HepG2 (cell line): ENCODE results near the gene PTPRCAP. TPM values are rescaled to one million over a fixed set of nuclear protein-coding genes. Genes with fewer than 3 reads are reported as not detected.

ENCODE experiments used
- FOXA3 ChIP-seq: IDR thresholded peaks from 2 replicates; pipeline ENCODE4 v1.6.1; 2016; ENCODE audit warnings: missing genetic modification reagents, missing compliant biosample characterization
- GPBP1L1 ChIP-seq: sonication (generic); formaldehyde crosslinking; IDR thresholded peaks from 2 replicates; pipeline ENCODE4 v1.5.0; 2020; ENCODE audit warnings: mild to moderate bottlenecking, missing genetic modification reagents
- MEF2D ChIP-seq: sonication (generic); formaldehyde crosslinking; IDR thresholded peaks from 2 replicates; pipeline ENCODE4 v1.5.1; 2020; ENCODE audit warnings: mild to moderate bottlenecking, missing genetic modification reagents
- SP140L ChIP-seq: sonication (generic); formaldehyde crosslinking; IDR thresholded peaks from 2 replicates; pipeline ENCODE4 v1.4.0; 2020; ENCODE audit warnings: missing genetic modification reagents, borderline replicate concordance
- ZFYVE20 ChIP-seq: sonication (generic); formaldehyde crosslinking; IDR thresholded peaks from 2 replicates; pipeline ENCODE4 v1.8.0; 2023; ENCODE audit warnings: low read depth, mild to moderate bottlenecking, moderate library complexity, missing genetic modification reagents, borderline replicate concordance
- ZNF234 ChIP-seq: sonication (generic); formaldehyde crosslinking; conservative IDR thresholded peaks from 2 replicates; pipeline ENCODE4 v1.5.1; 2020; ENCODE audit warnings: mild to moderate bottlenecking, missing genetic modification reagents
- ZNF33B ChIP-seq: sonication (generic); formaldehyde crosslinking; IDR thresholded peaks from 2 replicates; pipeline ENCODE4 v1.5.1; 2020; ENCODE audit warnings: mild to moderate bottlenecking, missing genetic modification reagents
- ZNF687 ChIP-seq: sonication (generic); formaldehyde crosslinking; IDR thresholded peaks from 2 replicates; pipeline ENCODE4 v1.5.1; 2020; ENCODE audit warnings: mild to moderate bottlenecking, missing genetic modification reagents, moderate library complexity
- ZNF770 ChIP-seq: sonication (generic); formaldehyde crosslinking; IDR thresholded peaks from 2 replicates; pipeline ENCODE4 v1.5.0; 2020; ENCODE audit warnings: mild to moderate bottlenecking, missing genetic modification reagents
- ZNF878 ChIP-seq: sonication (generic); formaldehyde crosslinking; IDR thresholded peaks from 2 replicates; pipeline ENCODE4 v1.8.1; 2023; ENCODE audit warnings: mild to moderate bottlenecking, missing genetic modification reagents, moderate library complexity
- polyA plus RNA-seq, 8 experiments: library from polyadenylated mRNA; depleted of rRNA in 3 of 8; stranded (reverse) in 7 of 8; unstranded in 1 of 8; fragments of >200 nt; fragmentation: Illumina TruSeq in 4 of 8; extraction: Trizol in 4 of 8; gene quantifications; 2 replicates each; pipeline versions ENCODE4 v1.2.1 to v1.2.3, GENCODE V29; 2011 to 2016; ENCODE audit warnings: low read depth in 4 of 8, missing spikeins in 1 of 8, mixed read lengths in 1 of 8; ENCODE audit not compliant: insufficient read depth in 1 of 8
- total RNA-seq, 5 experiments: library from RNA; depleted of rRNA; stranded (reverse); fragments of >200 nt; fragmentation: Illumina TruSeq; extraction: Trizol; gene quantifications; 2 replicates each; pipeline ENCODE4 v1.2.3, GENCODE V29; 2016; ENCODE audit warnings: low read depth in 1 of 5
- TF ChIP-seq, protein P1 (sequence below): sonication (generic); formaldehyde crosslinking; IDR thresholded peaks from 2 replicates; pipeline ENCODE4 v1.5.0; 2020; ENCODE audit warnings: mild to moderate bottlenecking, missing genetic modification reagents, borderline replicate concordance
- TF ChIP-seq, protein P2 (sequence below): sonication (generic); formaldehyde crosslinking; IDR thresholded peaks from 2 replicates; pipeline ENCODE4 v1.8.1; 2023; ENCODE audit warnings: mild to moderate bottlenecking, missing genetic modification reagents

PTPRCAP gene
- total and polyA plus RNA-seq, 2 of the 13 experiments (the other 11 are each of a cell fraction or from before 2014, with no cell fraction given), result 0.60 to 0.70 TPM

- TF ChIP-seq ZFYVE20 (CRISPR knock-in tag) (no peak), ZNF234 (CRISPR knock-in tag) (no peak), FOXA3 (peak; percentile 55), GPBP1L1 (no peak), SP140L (no peak), ZNF33B (no peak), ZNF878 (CRISPR knock-in tag) (no peak), ZNF687 (CRISPR knock-in tag) (no peak), MEF2D (no peak), ZNF770 (CRISPR knock-in tag) (no peak)
- TF ChIP-seq, protein P1, sequence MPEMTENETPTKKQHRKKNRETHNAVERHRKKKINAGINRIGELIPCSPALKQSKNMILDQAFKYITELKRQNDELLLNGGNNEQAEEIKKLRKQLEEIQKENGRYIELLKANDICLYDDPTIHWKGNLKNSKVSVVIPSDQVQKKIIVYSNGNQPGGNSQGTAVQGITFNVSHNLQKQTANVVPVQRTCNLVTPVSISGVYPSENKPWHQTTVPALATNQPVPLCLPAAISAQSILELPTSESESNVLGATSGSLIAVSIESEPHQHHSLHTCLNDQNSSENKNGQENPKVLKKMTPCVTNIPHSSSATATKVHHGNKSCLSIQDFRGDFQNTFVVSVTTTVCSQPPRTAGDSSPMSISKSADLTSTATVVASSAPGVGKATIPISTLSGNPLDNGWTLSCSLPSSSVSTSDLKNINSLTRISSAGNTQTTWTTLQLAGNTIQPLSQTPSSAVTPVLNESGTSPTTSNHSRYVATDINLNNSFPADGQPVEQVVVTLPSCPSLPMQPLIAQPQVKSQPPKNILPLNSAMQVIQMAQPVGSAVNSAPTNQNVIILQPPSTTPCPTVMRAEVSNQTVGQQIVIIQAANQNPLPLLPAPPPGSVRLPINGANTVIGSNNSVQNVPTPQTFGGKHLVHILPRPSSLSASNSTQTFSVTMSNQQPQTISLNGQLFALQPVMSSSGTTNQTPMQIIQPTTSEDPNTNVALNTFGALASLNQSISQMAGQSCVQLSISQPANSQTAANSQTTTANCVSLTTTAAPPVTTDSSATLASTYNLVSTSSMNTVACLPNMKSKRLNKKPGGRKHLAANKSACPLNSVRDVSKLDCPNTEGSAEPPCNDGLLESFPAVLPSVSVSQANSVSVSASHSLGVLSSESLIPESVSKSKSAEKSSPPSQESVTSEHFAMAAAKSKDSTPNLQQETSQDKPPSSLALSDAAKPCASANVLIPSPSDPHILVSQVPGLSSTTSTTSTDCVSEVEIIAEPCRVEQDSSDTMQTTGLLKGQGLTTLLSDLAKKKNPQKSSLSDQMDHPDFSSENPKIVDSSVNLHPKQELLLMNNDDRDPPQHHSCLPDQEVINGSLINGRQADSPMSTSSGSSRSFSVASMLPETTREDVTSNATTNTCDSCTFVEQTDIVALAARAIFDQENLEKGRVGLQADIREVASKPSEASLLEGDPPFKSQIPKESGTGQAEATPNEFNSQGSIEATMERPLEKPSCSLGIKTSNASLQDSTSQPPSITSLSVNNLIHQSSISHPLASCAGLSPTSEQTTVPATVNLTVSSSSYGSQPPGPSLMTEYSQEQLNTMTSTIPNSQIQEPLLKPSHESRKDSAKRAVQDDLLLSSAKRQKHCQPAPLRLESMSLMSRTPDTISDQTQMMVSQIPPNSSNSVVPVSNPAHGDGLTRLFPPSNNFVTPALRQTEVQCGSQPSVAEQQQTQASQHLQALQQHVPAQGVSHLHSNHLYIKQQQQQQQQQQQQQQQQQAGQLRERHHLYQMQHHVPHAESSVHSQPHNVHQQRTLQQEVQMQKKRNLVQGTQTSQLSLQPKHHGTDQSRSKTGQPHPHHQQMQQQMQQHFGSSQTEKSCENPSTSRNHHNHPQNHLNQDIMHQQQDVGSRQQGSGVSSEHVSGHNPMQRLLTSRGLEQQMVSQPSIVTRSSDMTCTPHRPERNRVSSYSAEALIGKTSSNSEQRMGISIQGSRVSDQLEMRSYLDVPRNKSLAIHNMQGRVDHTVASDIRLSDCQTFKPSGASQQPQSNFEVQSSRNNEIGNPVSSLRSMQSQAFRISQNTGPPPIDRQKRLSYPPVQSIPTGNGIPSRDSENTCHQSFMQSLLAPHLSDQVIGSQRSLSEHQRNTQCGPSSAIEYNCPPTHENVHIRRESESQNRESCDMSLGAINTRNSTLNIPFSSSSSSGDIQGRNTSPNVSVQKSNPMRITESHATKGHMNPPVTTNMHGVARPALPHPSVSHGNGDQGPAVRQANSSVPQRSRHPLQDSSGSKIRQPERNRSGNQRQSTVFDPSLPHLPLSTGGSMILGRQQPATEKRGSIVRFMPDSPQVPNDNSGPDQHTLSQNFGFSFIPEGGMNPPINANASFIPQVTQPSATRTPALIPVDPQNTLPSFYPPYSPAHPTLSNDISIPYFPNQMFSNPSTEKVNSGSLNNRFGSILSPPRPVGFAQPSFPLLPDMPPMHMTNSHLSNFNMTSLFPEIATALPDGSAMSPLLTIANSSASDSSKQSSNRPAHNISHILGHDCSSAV (CRISPR knock-in tag), result no peak
- TF ChIP-seq, protein P2, sequence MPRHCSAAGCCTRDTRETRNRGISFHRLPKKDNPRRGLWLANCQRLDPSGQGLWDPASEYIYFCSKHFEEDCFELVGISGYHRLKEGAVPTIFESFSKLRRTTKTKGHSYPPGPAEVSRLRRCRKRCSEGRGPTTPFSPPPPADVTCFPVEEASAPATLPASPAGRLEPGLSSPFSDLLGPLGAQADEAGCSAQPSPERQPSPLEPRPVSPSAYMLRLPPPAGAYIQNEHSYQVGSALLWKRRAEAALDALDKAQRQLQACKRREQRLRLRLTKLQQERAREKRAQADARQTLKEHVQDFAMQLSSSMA, result 0 out of 2 replicates have a peak, but pooled peaks have one; percentile 30
Observed at GRCh38 chr11:67409781-67410368, 27.6 kb downstream of the PTPRCAP start (continued).
